H1 (cell line): ENCODE measurements around the gene C14orf93. TPM values are rescaled to one million over a fixed set of nuclear protein-coding genes. Genes with fewer than 3 reads are reported as not detected.

Experiments
- HDAC2 ChIP-seq, 2 experiments: fragments of 300-600 bp in 1 of 2; sonication (generic) in 1 of 2; IDR thresholded peaks; 2 replicates each; pipeline ENCODE4 v1.6.1; 2011 to 2012; ENCODE audit warnings: low read depth in 2 of 2, low read length in 2 of 2, mild to moderate bottlenecking in 2 of 2, moderate library complexity in 2 of 2, borderline replicate concordance in 1 of 2, inconsistent platforms in 1 of 2
- polyA plus RNA-seq, 7 experiments: library from polyadenylated mRNA; depleted of rRNA in 3 of 7; stranded (reverse) in 5 of 7; unstranded in 2 of 7; fragments of >200 nt in 5 of 7; fragments of 200-250 nt in 2 of 7; gene quantifications; 1 replicate in 5 of 7; 2 replicates in 1 of 7; 4 replicates in 1 of 7; pipeline versions ENCODE4 v1.2.1 to v1.2.3, GENCODE V29; 2011 to 2013; ENCODE audit warnings: missing spikeins in 2 of 7, mixed read lengths in 2 of 7
- total RNA-seq: library from RNA; stranded (reverse); fragmentation: NEBNext Ultra II Directional; extraction: Animal tissue kit (Norgen Biotek cat#: 25700); gene quantifications from 2 replicates; pipeline ENCODE4 v1.2.1, GENCODE V29; 2021

Gene C14orf93
- total and polyA plus RNA-seq, 2 of the 8 experiments (the other 6 are each of a cell fraction or from before 2014, with no cell fraction given), result 7.8 to 8.2 TPM

GRCh38 chr14:23033801-23034497 lies 24.0 kb upstream of the C14orf93 start (continued):
- TF ChIP-seq HDAC2 (IDR thresholded peaks at IDR 0.05; ENCODE audit: borderline replicate concordance in 1 of 2, low read depth in 2 of 2, low read length in 2 of 2), result no peak
